T-cell (primary cell): Measurements from ENCODE around the gene TCFL5. TPM values are rescaled to one million over a fixed set of nuclear protein-coding genes. Genes with fewer than 3 reads are reported as not detected.

Experiments
- ATAC-seq, 4 experiments: fragments of 200-7000 bp in 3 of 4; fragments of 150-1000 bp in 1 of 4; cut with Tn5 transposase; replicated peaks in 1 of 4; 1 replicate in 3 of 4; 2 replicates in 1 of 4; pipeline ENCODE4 v1.10.0; 2021; ENCODE audit warnings: moderate library complexity in 3 of 4, mild to moderate bottlenecking in 2 of 4, moderate number of reproducible peaks in 1 of 4
- CTCF ChIA-PET, 2 donors: fragments of 300-600 bp; sonication (Branson Sonifier 250); formaldehyde crosslinking; loops; one replicate each; lab custom pipeline; 2022; ENCODE audit warnings: antibody characterized with exemption in 2 of 2; lab: Charles Lee
- POLR2A ChIA-PET, 2 donors: fragments of 300-600 bp; sonication (Branson Sonifier 250); formaldehyde crosslinking; loops; one replicate each; lab custom pipeline; 2022; ENCODE audit warnings: antibody characterized with exemption in 2 of 2; lab: Charles Lee
- DNase-seq, 35 experiments: peaks; one replicate each; pipeline versions ENCODE4 v3.0.0 to v3.0.0-alpha.2; 2013 to 2023
- H3K27ac ChIP-seq: one replicate; pipeline ENCODE4 v1.5.1; 2013; ENCODE audit warnings: low read length
- H3K27me3 ChIP-seq, 2 experiments: replicated peaks in 1 of 2; 1 replicate in 1 of 2; 2 replicates in 1 of 2; pipeline versions ENCODE4 v1.6.1 to v1.7.0; 2013; ENCODE audit warnings: low read length in 1 of 2, mixed read lengths in 1 of 2; ENCODE audit not compliant: control insufficient read depth in 2 of 2, insufficient read depth in 2 of 2; ENCODE audit errors: extremely low read depth in 1 of 2
- H3K36me3 ChIP-seq, 2 donors: 1 replicate in 1 of 2; 2 replicates in 1 of 2; pipeline versions ENCODE4 v1.6.1 to v1.7.0; 2013; ENCODE audit warnings: low read length in 1 of 2; ENCODE audit not compliant: control insufficient read depth in 2 of 2, insufficient read depth in 1 of 2; ENCODE audit errors: extremely low read depth in 1 of 2
- H3K4me1 ChIP-seq, 2 experiments: 1 replicate in 1 of 2; 2 replicates in 1 of 2; pipeline versions ENCODE4 v1.6.1 to v1.7.0; 2013; ENCODE audit warnings: low read length in 2 of 2, mixed read lengths in 1 of 2; ENCODE audit not compliant: insufficient read depth in 2 of 2, control insufficient read depth in 1 of 2; ENCODE audit errors: extremely low read depth in 1 of 2
- H3K4me3 ChIP-seq, 2 donors: 1 replicate in 1 of 2; 2 replicates in 1 of 2; pipeline versions ENCODE4 v1.5.1 to v1.7.0; 2013; ENCODE audit warnings: mild to moderate bottlenecking in 2 of 2, low read length in 1 of 2, moderate library complexity in 1 of 2; ENCODE audit not compliant: control insufficient read depth in 1 of 2; ENCODE audit errors: extremely low read depth in 1 of 2
- H3K9me3 ChIP-seq: 2 replicates; pipeline ENCODE4 v1.7.0; 2013
- H3K27ac Mint-ChIP-seq, 2 donors: one replicate each; pipeline ENCODE4 v1.8.0; 2020 to 2021; ENCODE audit warnings: mild to moderate bottlenecking in 2 of 2, mixed read lengths in 2 of 2
- H3K27me3 Mint-ChIP-seq, 2 donors: one replicate each; pipeline ENCODE4 v1.8.0; 2021 to 2022; ENCODE audit warnings: mixed read lengths in 2 of 2
- H3K36me3 Mint-ChIP-seq: one replicate; pipeline ENCODE4 v1.8.0; 2021; ENCODE audit warnings: mixed read lengths
- H3K4me1 Mint-ChIP-seq, 3 donors: one replicate each; pipeline ENCODE4 v1.8.0; 2020 to 2022; ENCODE audit warnings: mixed read lengths in 3 of 3, mild to moderate bottlenecking in 1 of 3
- H3K4me3 Mint-ChIP-seq, 3 donors: one replicate each; pipeline ENCODE4 v1.8.0; 2020 to 2022; ENCODE audit warnings: mild to moderate bottlenecking in 3 of 3, mixed read lengths in 3 of 3, moderate library complexity in 3 of 3
- H3K9me3 Mint-ChIP-seq, 3 donors: one replicate each; pipeline ENCODE4 v1.8.0; 2020 to 2022; ENCODE audit warnings: mixed read lengths in 3 of 3
- WGBS: methylation state at CpG from one replicate; pipeline ENCODE4 v1.1.5; 2013; ENCODE audit warnings: missing lambda C conversion rate; ENCODE audit not compliant: insufficient coverage; 5-methylcytosine and 5-hydroxymethylcytosine counted together
- total RNA-seq, 35 experiments: library from RNA in 6 of 35; stranded (reverse) in 6 of 35; fragments of 120-200 nt in 1 of 35; gene quantifications; one replicate each; pipeline versions ENCODE4 v1.2.1 to v1.2.4 and lab custom pipeline; 2013 to 2026

The TCFL5 gene
- total RNA-seq, 5 donors from 2014 or later (not counting 1 experiment from before 2014, with no cell fraction given), result 5.0 to 12.7 (median 8.5) TPM

DNA sequence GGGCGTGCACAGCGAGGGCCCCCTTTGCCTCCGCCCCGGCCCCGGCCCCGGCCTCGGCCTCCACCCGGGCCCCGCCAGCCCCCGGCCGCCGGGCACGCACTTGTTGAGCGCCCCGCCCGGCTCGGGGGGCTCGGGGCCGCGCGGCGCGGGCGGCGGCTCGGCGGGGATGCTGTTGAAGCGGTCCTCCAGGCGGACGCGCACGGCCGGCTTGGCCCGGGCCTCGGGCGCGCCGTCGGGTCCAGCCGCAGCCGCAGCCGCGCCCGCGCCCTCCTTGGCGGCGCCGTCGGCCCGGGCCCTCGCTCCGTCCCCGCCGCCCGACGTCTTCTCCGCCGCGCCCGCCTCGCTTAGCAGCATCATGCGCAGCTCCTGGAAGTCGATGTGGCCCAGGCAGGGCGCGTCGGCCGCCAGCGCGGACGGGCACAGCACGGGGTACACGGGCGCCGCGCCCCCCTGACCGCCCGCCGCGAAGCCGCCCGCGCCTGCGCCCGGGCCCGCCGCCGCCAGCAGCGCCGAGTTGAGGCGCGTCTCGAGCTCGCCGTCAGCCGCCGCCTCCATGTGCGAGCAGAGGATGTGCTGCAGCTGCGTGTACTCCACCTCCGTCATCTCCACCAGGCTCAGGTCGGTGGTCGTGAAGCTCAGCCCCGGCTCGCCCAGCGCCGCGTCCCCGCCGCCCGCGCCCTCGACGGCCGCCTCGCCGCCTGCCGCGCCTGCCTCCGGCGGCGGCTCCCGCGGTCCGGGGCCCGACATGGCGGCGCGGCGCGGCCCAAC lies 514 bp downstream of the TCFL5 start:
- H3K4me1 Mint-ChIP-seq, result peaks cover 24 to 28% (median 25%) of the 10 kb centered on the region in 3 donors
- DNase-seq (peak in 34 of 35 experiments; percentile 17 to 72 (median 41)), ATAC-seq (peak; percentile 45 to 55 (median 49))
- H3K36me3 Mint-ChIP-seq, result peaks cover 13% of the 10 kb centered on the region
- ChIA-PET CTCF (interaction anchor here in 1 of 2 donors (0.5 to 1.5 kb wide), 5 partner anchors 31 to 74 kb away, joined by 3 to 4 read pairs (median 3); no protein-coding TSS in a partner anchor), POLR2A (interaction anchor here in 1 of 2 donors (0.5 to 0.6 kb wide), 2 partner anchors 10 to 73 kb away, joined by 3 to 4 read pairs; no protein-coding TSS in a partner anchor)
- H3K27me3 Mint-ChIP-seq, result no peaks in the 10 kb centered on the region
- H3K4me3 ChIP-seq, result peak overlapping the region; percentile 33 to 38
- no peak overlapping the region for H3K27ac Mint-ChIP-seq
- no peaks in the 10 kb centered on the region for H3K9me3 Mint-ChIP-seq
- peak overlapping the region; percentile 46 to 66 (median 49) for H3K4me3 Mint-ChIP-seq
- H3K9me3 ChIP-seq, result no peaks in the 10 kb centered on the region
- peaks cover 7 to 16% of the 10 kb centered on the region in 2 experiments for H3K4me1 ChIP-seq
- peaks cover 4 to 6% of the 10 kb centered on the region in 2 donors for H3K36me3 ChIP-seq
- H3K27me3 ChIP-seq, result peaks cover 0 to 4% of the 10 kb centered on the region in 2 experiments
- under 1% methylated on average over 129 of the region's 129 CpGs for WGBS
- H3K27ac ChIP-seq, result no peak overlapping the region

DNA sequence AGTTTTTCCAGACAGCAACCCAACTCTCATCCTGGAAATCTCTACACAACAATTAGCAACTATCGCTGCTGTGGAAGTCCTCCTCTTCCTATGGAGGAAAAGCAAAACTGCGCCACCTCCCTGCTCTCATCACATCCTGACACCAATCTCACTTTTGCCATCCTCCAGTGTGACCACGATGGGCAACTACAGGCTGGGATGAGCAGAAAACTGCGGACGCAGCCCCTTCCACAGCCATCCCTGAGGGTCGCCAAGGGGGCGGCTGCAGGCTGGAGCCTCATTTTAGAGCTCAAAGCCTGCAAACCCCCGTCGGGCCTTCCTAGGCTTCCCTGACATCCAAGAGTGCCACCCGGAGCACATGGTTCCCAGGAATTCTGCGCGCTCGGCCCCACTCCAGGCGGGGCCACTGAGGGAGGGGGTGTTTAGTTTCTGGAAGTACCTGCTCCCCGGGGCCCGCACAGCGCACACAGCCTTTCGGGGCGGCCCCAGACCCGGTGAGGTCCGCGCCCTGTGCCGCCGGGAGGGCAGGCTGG lies 1.2 kb downstream of the TCFL5 start:
- Mint-ChIP-seq H3K9me3 (no peaks in the 10 kb centered on the region), H3K4me1 (peaks cover 24 to 28% (median 25%) of the 10 kb centered on the region in 3 donors), H3K4me3 (peak overlapping the region; percentile 65 to 71 (median 66)), H3K27me3 (no peaks in the 10 kb centered on the region), H3K36me3 (peaks cover 13% of the 10 kb centered on the region), H3K27ac (peak overlapping the region in 1 of 2 donors; percentile 16)
- POLR2A ChIA-PET, result no interaction called here
- Histone ChIP-seq H3K36me3 (peaks cover 4 to 6% of the 10 kb centered on the region in 2 donors), H3K4me3 (peak overlapping the region; percentile 29 to 33), H3K9me3 (no peaks in the 10 kb centered on the region), H3K4me1 (peaks cover 7 to 16% of the 10 kb centered on the region in 2 experiments), H3K27me3 (peaks cover 0 to 4% of the 10 kb centered on the region in 2 experiments), H3K27ac (no peak overlapping the region)
- 38% methylated on average over 23 of the region's 24 CpGs for WGBS
- DNase-seq (no peak), ATAC-seq (no peak)
- CTCF ChIA-PET, result interaction anchor here in 1 of 2 donors (0.9 kb wide), 1 partner anchor 174 kb away, joined by 3 read pairs; no protein-coding TSS in a partner anchor

DNA sequence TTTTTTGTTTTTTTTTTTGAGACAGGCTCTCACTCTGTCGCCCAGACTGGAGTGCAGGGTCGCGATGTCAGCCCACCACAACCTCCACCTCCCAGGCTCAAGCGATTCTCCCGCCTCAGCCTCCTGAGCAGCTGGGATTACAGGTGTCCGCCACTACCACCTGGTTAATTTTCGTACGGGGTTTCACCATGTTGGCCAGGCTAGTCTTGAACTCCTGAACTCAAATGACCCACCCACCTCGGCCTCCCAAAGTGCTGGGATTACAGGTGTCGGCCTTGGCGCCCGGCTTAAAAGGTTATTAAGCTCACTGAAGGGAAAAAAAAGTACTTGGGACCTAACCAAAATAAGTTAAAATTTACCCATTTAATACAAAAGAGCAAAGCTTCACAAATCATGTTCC lies 1.9 kb downstream of the TCFL5 start:
- H3K27me3 Mint-ChIP-seq, result no peaks in the 10 kb centered on the region
- no peak overlapping the region for H3K27ac Mint-ChIP-seq
- peaks cover 14% of the 10 kb centered on the region for H3K36me3 Mint-ChIP-seq

DNA sequence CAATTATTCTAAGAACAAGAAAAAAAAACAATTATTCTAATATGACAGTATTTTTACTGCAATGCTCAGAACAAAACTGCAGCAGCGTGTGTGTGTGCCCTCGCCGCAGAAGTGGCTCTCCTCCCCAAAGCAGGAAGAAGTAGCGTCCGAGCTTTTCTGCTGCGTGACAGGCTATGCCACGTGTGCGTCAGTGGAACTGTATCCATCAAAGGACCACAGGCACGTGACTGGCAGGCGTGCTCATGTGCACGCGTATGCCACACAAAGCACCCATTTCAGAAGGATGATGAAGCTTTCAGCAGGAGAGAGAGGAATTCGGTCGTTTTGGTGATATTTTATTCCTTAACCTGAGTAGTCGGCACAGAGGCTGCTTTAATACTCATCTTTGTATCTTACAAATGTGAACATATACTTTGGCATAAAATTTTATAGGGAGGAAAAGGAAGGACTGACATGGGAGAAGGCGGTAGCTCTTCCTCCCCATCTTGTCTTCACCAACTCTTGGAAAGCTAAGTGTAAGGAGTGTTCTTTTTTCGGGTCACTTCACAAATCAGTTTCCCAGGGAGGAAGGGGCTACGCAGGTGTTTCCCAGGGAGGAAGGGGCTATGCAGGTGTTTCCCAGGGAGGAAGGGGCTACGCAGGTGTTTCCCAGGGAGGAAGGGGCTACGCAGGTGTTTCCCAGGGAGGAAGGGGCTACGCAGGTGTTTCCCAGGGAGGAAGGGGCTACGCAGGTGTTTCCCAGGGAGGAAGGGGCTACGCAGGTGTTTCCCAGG lies 3.4 kb downstream of the TCFL5 start:
- Histone ChIP-seq H3K27me3 (peaks cover 0 to 4% of the 10 kb centered on the region in 2 experiments), H3K9me3 (no peaks in the 10 kb centered on the region), H3K4me1 (peaks cover 7 to 16% of the 10 kb centered on the region in 2 experiments), H3K27ac (no peak overlapping the region), H3K4me3 (no peak overlapping the region), H3K36me3 (peaks cover 6 to 10% of the 10 kb centered on the region in 2 donors)
- no peaks in the 10 kb centered on the region for H3K9me3 Mint-ChIP-seq
- H3K36me3 Mint-ChIP-seq, result peaks cover 23% of the 10 kb centered on the region
- no peaks in the 10 kb centered on the region for H3K27me3 Mint-ChIP-seq
- ChIA-PET CTCF (interaction anchor here in 1 of 2 donors (0.6 kb wide), 1 partner anchor 556 kb away, joined by 3 read pairs; no protein-coding TSS in a partner anchor), POLR2A (no interaction called here)
- H3K27ac Mint-ChIP-seq, result no peak overlapping the region
- H3K4me1 Mint-ChIP-seq, result peaks cover 24 to 28% (median 25%) of the 10 kb centered on the region in 3 donors
- DNase-seq, result peak in 1 of 35 experiments; percentile 38
- 95% methylated on average over 10 of the region's 23 CpGs for WGBS
- no peak for ATAC-seq
- H3K4me3 Mint-ChIP-seq, result peak overlapping the region in 1 of 3 donors; percentile 3

More for the DNA sequence above, 1.9 kb downstream of the TCFL5 start:
- H3K4me3 ChIP-seq, result no peak overlapping the region
- POLR2A ChIA-PET, result no interaction called here
- CTCF ChIA-PET, result interaction anchor here in 1 of 2 donors (0.7 to 0.9 kb wide), 2 partner anchors 13 to 173 kb away, joined by 3 read pairs; no protein-coding TSS in a partner anchor
- WGBS, result 98% methylated on average over 5 of the region's 12 CpGs
- H3K4me3 Mint-ChIP-seq, result peak overlapping the region; percentile 65 to 71 (median 66)
- ATAC-seq, result no peak
- H3K4me1 ChIP-seq, result peaks cover 7 to 16% of the 10 kb centered on the region in 2 experiments
- no peak overlapping the region for H3K27ac ChIP-seq
- no peaks in the 10 kb centered on the region for H3K9me3 ChIP-seq
- peaks cover 0 to 4% of the 10 kb centered on the region in 2 experiments for H3K27me3 ChIP-seq
- H3K4me1 Mint-ChIP-seq, result peaks cover 24 to 28% (median 25%) of the 10 kb centered on the region in 3 donors
- DNase-seq, result no peak
- no peaks in the 10 kb centered on the region for H3K9me3 Mint-ChIP-seq
- peaks cover 6 to 7% of the 10 kb centered on the region in 2 donors for H3K36me3 ChIP-seq

DNA sequence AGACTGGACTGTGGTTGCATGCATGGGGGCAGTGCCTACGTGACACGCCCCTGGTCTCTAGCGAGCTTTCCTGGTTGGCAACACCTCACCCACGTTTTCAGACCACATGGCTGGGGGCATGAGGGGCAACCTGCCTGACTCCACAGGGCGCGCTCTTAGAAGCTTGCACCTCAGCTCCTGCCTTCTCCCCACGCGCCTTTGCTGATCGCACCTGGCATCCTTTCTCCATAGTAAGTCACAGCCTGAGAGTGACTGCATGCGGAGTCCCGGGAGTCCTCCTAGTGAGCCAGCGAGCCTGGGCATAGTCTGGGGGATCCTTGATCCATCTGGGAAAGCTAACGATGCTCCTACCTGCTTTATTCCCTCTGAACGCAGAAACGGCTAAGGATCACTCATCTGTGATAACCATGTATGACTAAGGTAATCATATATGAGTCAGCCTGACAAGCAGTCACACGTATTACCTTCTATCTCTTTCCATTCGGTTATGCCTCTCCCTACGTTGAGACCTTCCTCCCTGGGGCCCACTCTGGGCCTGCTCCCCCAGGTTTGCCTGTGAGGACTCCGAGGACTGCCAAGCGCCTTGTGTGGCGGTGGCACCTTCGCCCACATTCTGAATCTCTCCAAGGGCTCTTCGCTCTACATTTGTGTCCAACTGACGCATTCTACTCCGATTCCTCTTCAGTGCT lies 4.5 kb downstream of the TCFL5 start:
- H3K27ac ChIP-seq, result no peak overlapping the region
- DNase-seq, result no peak
- H3K9me3 Mint-ChIP-seq, result no peaks in the 10 kb centered on the region
- peaks cover 10 to 11% of the 10 kb centered on the region in 2 donors for H3K36me3 ChIP-seq
- no peak for ATAC-seq
- POLR2A ChIA-PET, result no interaction called here
- no peaks in the 10 kb centered on the region for H3K9me3 ChIP-seq
- CTCF ChIA-PET, result no interaction called here
- 88% methylated on average over 18 of the region's 25 CpGs for WGBS
- no peak overlapping the region for H3K4me3 Mint-ChIP-seq
- H3K27me3 Mint-ChIP-seq, result no peaks in the 10 kb centered on the region
- H3K4me3 ChIP-seq, result no peak overlapping the region
- peaks cover 7 to 15% of the 10 kb centered on the region in 2 experiments for H3K4me1 ChIP-seq
- peaks cover 0 to 4% of the 10 kb centered on the region in 2 experiments for H3K27me3 ChIP-seq
- no peak overlapping the region for H3K27ac Mint-ChIP-seq
- peaks cover 32% of the 10 kb centered on the region for H3K36me3 Mint-ChIP-seq
- H3K4me1 Mint-ChIP-seq, result peaks cover 21 to 23% (median 22%) of the 10 kb centered on the region in 3 donors
